Activated CD8-positive, alpha-beta memory T cell treated with anti-CD3 and anti-CD28 coated beads, Interleukin-2, amount 10 ng/mL, durations not matched to agents 7 days and 5 days (primary cell): ENCODE results near the gene KLF13. TPM values are rescaled to one million over a fixed set of nuclear protein-coding genes. Genes with fewer than 3 reads are reported as not detected.

Experiments used
- ATAC-seq: fragments of 150-1000 bp; cut with Tn5 transposase; one replicate; pipeline ENCODE4 v1.10.0; 2021; ENCODE audit warnings: moderate library complexity
- CTCF ChIA-PET: fragments of 350-600 bp; sonication (Branson Sonifier 250); formaldehyde crosslinking; loops from one replicate; lab custom pipeline; 2021; ENCODE audit warnings: antibody characterized with exemption; lab: Charles Lee
- DNase-seq: peaks from one replicate; pipeline ENCODE4 v3.0.0-alpha.2; 2020
- H3K27ac Mint-ChIP-seq: one replicate; pipeline ENCODE4 v1.8.0; 2021; ENCODE audit warnings: mild to moderate bottlenecking, mixed read lengths
- H3K27me3 Mint-ChIP-seq: one replicate; pipeline ENCODE4 v1.8.0; 2021; ENCODE audit warnings: mixed read lengths
- H3K36me3 Mint-ChIP-seq: one replicate; pipeline ENCODE4 v1.8.0; 2021; ENCODE audit warnings: mild to moderate bottlenecking, mixed read lengths
- H3K4me1 Mint-ChIP-seq: one replicate; pipeline ENCODE4 v1.8.0; 2021; ENCODE audit warnings: mixed read lengths
- H3K4me3 Mint-ChIP-seq: one replicate; pipeline ENCODE4 v1.8.0; 2021; ENCODE audit warnings: mild to moderate bottlenecking, moderate library complexity, mixed read lengths
- H3K9me3 Mint-ChIP-seq: one replicate; pipeline ENCODE4 v1.8.0; 2022; ENCODE audit warnings: low read depth, mixed read lengths
- total RNA-seq, 2 experiments: library from RNA; stranded (reverse); gene quantifications; one replicate each; pipeline ENCODE4 v1.2.3, GENCODE V29; 2021

The KLF13 gene
- total RNA-seq, 2 experiments from 2014 or later, result 163 to 206 TPM

DNA sequence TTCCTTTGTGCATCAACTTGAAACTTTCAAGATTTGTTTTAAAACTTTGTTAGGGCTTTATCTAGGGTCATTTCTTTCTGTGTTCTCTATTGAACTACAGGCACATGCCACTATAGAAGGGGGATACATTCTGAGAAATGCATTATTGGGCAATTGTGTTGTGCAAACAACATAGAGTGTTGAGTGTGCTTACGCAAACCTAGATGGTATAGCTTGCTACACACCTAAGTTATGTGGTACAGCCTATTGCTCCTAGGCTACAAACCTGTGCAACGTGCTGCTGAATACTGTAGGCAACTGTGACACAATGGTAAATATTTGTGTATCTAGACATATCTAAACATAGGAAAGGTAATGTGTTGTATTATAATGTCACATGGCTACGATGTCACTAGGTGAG, 33.0 kb upstream of the KLF13 start:
- ATAC-seq (no peak), DNase-seq (no peak)
- no peaks in the 10 kb centered on the region for H3K9me3 Mint-ChIP-seq
- peaks cover 49% of the 10 kb centered on the region for H3K27me3 Mint-ChIP-seq
- CTCF ChIA-PET, result interaction anchor here (0.6 to 1.0 kb wide), 2 partner anchors 13 to 72 kb away, joined by 3 to 4 read pairs; no protein-coding TSS in a partner anchor
- no peak overlapping the region for H3K27ac Mint-ChIP-seq
- peaks cover 2% of the 10 kb centered on the region for H3K36me3 Mint-ChIP-seq
- no peaks in the 10 kb centered on the region for H3K4me1 Mint-ChIP-seq
- H3K4me3 Mint-ChIP-seq, result no peak overlapping the region

DNA sequence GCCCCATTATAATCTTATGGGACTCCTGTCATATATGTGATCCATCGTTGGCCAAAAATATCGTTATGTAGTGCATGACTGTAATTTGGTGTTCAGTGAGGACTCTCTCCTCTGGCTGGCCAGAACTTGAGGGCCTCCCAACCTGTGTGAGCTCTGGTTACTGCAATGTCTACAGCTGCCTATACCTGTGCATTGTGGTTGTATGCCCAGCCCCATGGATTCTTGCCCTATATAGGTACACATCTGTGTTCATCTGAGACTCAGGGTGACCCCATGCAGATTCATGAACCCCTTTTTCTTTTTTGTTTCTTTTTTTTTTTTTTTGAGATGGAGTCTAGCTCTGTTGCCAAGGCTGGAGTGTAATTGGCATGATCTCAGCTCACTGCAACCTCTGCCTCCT, 32.6 kb upstream of the KLF13 start:
- Mint-ChIP-seq H3K36me3 (peaks cover 2% of the 10 kb centered on the region), H3K4me1 (no peaks in the 10 kb centered on the region), H3K27me3 (peaks cover 46% of the 10 kb centered on the region), H3K4me3 (no peak overlapping the region), H3K9me3 (no peaks in the 10 kb centered on the region), H3K27ac (no peak overlapping the region)
- ATAC-seq, result no peak
- CTCF ChIA-PET, result interaction anchor here (0.6 to 1.0 kb wide), 2 partner anchors 13 to 71 kb away, joined by 3 to 4 read pairs; no protein-coding TSS in a partner anchor
- DNase-seq, result peak; percentile 28

DNA sequence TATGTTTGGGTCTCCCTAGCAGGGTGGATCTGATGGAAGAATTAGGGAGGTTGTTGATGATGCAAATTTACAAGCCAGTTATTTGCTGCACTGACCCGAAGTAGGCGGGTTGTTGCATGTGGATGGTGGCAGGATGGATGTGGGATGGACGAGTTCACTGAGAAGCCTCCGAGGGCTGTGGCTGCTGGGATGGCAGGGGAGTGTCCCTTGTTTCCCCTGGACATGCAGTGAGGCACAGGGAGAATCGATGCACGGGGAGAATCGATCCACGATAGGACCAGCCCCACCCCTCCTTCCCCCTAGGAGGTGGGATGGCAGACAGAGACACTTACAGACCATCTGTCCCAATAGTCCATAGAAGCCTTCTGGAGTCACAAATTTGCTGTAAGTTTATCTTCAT, 31.0 kb upstream of the KLF13 start:
- H3K27ac Mint-ChIP-seq, result no peak overlapping the region
- H3K36me3 Mint-ChIP-seq, result peaks cover 2% of the 10 kb centered on the region
- CTCF ChIA-PET, result interaction anchor here (1.5 kb wide), 1 partner anchor 27 kb away, joined by 3 read pairs; no protein-coding TSS in a partner anchor
- H3K4me1 Mint-ChIP-seq, result no peaks in the 10 kb centered on the region
- peaks cover 43% of the 10 kb centered on the region for H3K27me3 Mint-ChIP-seq
- DNase-seq (peak; percentile 31), ATAC-seq (no peak)
- no peaks in the 10 kb centered on the region for H3K9me3 Mint-ChIP-seq
- H3K4me3 Mint-ChIP-seq, result no peak overlapping the region

DNA sequence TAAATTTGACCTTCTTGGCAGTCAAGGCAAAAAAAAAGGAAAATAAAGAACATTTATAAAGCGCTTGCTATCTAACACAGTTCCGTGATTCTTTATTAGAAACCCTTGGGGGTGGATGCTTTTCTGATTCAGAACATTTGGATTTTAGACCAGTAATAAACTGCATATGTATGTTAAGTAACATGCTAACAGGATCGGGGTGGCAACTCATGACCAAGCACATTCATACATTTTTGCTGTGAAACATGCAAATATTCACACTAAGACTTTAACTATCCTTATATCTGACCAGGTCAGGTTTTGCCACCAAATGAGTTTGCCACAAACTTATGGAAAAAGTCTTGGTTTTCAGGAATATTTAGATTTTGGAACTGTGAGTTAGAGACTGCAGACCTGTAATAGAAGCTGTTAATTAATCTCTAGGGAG, 30.4 kb upstream of the KLF13 start:
- no peaks in the 10 kb centered on the region for H3K9me3 Mint-ChIP-seq
- H3K27ac Mint-ChIP-seq, result no peak overlapping the region
- no peaks in the 10 kb centered on the region for H3K36me3 Mint-ChIP-seq
- H3K4me1 Mint-ChIP-seq, result no peaks in the 10 kb centered on the region
- H3K4me3 Mint-ChIP-seq, result no peak overlapping the region
- CTCF ChIA-PET, result interaction anchor here (1.5 kb wide), 1 partner anchor 28 kb away, joined by 3 read pairs; no protein-coding TSS in a partner anchor
- ATAC-seq (no peak), DNase-seq (no peak)
- H3K27me3 Mint-ChIP-seq, result peaks cover 37% of the 10 kb centered on the region

DNA sequence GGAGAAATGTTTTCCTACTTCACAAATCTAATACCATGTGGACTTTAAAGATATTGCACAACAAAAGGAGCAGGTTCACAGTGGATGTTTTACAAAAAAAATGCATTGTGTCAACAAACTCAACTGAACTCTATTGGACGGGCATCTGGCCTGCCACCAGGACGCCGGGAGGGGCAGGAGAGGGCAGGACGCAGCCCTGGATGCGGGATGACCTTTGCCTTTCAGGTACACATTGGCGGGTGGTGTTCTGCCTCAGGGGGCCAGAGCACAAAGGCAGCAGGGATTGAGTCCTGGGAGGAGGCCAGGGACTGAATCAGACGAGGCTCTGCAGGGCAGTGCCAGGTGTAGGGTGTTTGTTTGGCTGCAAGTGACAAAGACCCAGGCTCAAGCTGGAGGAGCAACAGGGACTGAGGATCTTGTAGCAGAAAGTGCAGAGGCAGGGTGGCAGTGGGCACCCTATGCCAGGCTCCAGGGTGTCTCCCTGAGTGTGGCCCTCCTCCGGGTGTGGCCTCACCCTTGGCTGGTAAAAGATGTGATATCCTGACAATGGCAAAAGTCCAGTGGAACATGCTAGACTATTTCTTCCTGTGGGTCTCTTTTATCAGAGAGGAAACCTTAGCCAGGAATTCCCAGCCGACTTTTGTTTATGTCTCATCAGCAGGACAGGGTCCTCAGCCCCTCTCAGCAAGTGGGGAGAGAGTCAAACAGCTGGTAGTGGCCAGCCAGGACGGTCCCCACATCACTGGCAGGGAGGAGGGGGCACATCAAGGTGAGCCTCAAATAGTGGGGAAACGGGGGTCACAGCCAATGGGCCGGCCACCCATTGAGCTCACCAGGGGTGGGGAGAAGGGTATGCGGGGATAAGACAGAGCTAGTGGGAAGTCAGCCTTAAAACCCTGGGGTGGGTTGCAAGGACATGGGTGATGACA, 29.7 kb upstream of the KLF13 start:
- CTCF ChIA-PET, result interaction anchor here (1.3 to 1.5 kb wide), 2 partner anchors 11 to 28 kb away, joined by 3 read pairs; no protein-coding TSS in a partner anchor
- H3K36me3 Mint-ChIP-seq, result no peaks in the 10 kb centered on the region
- no peak for ATAC-seq
- H3K4me1 Mint-ChIP-seq, result no peaks in the 10 kb centered on the region
- H3K9me3 Mint-ChIP-seq, result no peaks in the 10 kb centered on the region
- no peak overlapping the region for H3K27ac Mint-ChIP-seq
- H3K27me3 Mint-ChIP-seq, result peaks cover 30% of the 10 kb centered on the region
- no peak overlapping the region for H3K4me3 Mint-ChIP-seq
- DNase-seq, result peak; percentile 31

DNA sequence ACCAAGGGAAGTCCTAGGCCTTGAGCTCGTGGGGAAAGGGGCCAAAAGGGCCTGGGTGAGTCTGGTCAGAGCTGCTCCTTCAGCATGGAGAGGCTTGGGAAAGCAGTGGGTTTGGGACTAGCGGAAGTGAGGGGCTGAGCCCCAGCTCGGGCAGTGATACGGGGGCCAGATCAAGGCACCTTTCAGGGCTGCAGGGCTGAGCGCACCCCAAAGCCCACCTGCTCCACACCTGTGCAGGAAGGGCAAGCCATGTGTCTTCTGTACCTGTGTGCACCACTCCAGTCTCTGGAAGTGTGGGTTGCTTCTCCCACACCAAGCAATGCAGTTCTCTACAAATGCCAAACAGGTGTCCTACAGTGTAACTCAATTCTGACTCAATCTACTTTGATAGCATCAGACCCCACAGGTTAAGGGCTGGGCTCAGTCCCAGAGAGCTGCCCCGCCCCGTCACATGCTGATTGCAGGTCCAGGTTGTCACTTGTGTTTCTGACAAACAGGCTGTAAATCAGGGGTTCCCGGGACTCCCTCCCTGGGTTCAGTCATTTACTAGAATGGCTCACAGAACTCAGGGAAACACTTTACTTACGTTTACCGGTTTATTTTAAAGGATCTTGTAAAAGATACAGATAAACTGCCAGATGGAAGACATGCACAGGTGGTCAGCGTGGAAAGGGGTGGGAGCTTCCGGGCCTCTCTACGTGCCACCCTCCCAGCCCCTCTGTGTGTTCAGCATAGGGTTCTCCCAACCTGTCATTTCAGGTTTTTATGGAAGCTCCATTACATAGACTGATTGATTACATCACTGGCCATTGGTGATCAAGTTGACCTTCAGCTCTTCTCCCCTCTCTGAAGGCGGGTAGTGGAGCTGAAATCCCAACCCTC, 28.8 kb upstream of the KLF13 start:
- DNase-seq (peak; percentile 38), ATAC-seq (no peak)
- Mint-ChIP-seq H3K27me3 (peaks cover 21% of the 10 kb centered on the region), H3K36me3 (no peaks in the 10 kb centered on the region), H3K4me3 (no peak overlapping the region), H3K27ac (no peak overlapping the region), H3K4me1 (peaks cover under 1% of the 10 kb centered on the region), H3K9me3 (no peaks in the 10 kb centered on the region)
- CTCF ChIA-PET, result interaction anchor here (1.3 kb wide), 1 partner anchor 10 kb away, joined by 3 read pairs; no protein-coding TSS in a partner anchor

DNA sequence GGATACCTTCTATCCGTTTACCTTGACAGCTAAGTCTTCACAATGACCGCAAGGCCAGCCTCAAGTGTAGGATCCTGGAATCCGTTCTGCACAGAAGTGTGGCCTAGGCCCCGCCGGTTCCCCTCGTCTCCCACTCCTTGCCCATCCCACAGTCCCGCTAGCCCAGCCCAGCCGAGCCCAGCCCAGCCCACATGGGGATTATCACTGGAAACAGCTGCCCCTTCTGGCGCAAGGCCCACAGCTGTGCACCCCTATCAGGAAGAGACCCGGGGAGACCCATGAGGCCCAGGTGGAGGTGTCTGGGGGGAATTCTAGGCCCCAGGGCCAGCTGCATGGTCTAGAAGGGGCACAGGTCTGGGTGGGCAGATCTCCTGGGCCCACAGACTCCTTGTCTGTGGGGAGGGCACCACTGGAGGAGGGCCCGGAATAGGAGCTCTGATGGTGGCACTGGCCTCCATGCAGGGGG, 27.9 kb upstream of the KLF13 start:
- Mint-ChIP-seq H3K27ac (no peak overlapping the region), H3K4me1 (peaks cover 9% of the 10 kb centered on the region), H3K36me3 (no peaks in the 10 kb centered on the region), H3K4me3 (no peak overlapping the region), H3K9me3 (no peaks in the 10 kb centered on the region), H3K27me3 (peaks cover 14% of the 10 kb centered on the region)
- peak; percentile 33 for DNase-seq
- CTCF ChIA-PET, result interaction anchor here (1.3 kb wide), 1 partner anchor 10 kb away, joined by 3 read pairs; no protein-coding TSS in a partner anchor
- no peak for ATAC-seq

DNA sequence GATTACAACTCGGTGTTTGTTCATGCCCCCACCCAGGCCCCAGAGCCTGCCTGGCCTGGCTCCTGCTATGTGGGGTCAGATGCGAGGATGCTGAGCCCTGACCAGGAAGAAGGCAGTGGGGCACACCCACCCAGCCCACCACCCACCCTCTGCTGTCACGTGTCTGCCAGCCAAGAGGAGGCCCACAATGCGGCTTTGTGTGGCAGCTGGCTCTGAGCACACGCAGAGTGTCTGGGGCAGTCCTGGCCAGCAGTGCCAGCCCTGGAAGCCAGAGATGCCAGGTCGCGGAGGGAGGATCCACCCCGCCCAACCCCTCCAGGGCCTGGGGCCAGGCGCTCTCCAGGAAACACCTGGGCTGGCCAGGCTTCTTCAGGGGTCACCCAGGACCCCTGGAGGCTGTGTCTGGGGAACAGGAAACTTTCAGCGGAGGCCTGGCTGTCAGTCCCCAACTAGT, 26.4 kb upstream of the KLF13 start:
- CTCF ChIA-PET, result no interaction called here
- ATAC-seq (no peak), DNase-seq (no peak)
- Mint-ChIP-seq H3K27me3 (peaks cover 11% of the 10 kb centered on the region), H3K4me3 (no peak overlapping the region), H3K9me3 (no peaks in the 10 kb centered on the region), H3K36me3 (no peaks in the 10 kb centered on the region), H3K4me1 (peaks cover 10% of the 10 kb centered on the region), H3K27ac (no peak overlapping the region)

DNA sequence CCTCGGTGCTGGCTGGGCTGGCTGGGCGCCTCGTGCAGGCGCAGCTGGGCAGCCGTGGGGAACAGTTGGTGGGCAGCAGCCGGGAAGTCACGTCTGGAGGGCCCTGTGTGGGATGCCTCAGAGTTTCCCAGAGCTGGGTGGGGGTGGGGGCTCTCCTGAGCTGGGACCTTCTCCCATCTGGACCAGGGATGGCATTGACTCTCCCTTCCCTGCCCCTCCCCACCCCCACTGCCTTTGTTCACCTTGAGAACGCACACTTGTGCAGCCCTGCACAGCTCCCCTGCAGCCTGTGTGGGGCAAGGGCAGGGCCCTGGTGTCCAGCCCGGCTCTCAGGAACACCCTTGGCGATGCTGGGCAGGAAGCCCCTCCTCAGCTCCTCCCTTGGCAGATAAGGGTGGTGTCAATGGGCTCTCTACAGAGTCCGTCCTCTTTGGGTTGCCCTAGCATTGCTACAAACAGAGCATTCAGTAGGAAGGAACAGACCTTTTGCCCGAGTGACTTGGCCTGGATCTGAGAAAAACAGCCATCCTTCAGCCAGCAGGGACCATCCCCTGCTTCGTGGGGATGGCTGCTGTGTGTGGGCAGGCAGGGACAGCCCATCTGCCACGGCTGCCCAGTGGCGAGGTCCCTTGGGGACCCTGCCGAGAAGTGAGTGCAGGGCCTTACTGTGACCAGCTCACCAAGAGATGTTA, 25.5 kb upstream of the KLF13 start:
- Mint-ChIP-seq H3K4me3 (no peak overlapping the region), H3K4me1 (peaks cover 10% of the 10 kb centered on the region), H3K36me3 (no peaks in the 10 kb centered on the region), H3K9me3 (no peaks in the 10 kb centered on the region), H3K27ac (no peak overlapping the region), H3K27me3 (peaks cover 5% of the 10 kb centered on the region)
- CTCF ChIA-PET, result no interaction called here
- DNase-seq (no peak), ATAC-seq (no peak)

DNA sequence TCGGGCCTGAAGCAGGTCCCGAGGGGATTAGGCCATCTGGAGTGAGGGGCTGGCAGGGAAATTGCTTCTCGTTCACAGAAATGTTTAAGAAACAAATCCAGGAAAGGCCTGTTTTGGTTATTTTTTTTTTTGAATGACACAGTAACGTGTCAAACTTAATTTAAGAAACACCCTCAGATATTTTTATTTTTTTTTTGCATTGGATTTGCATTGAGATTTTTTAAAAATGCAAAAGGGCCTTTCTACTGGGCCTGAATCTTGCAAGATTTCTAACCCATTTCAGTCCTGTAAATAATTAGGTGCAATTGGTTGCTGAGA, 25.0 kb upstream of the KLF13 start:
- peaks cover 10% of the 10 kb centered on the region for H3K4me1 Mint-ChIP-seq
- H3K4me3 Mint-ChIP-seq, result no peak overlapping the region
- CTCF ChIA-PET, result no interaction called here
- no peak overlapping the region for H3K27ac Mint-ChIP-seq
- no peaks in the 10 kb centered on the region for H3K9me3 Mint-ChIP-seq
- peaks cover under 1% of the 10 kb centered on the region for H3K27me3 Mint-ChIP-seq
- no peak for ATAC-seq
- DNase-seq, result no peak
- H3K36me3 Mint-ChIP-seq, result no peaks in the 10 kb centered on the region

DNA sequence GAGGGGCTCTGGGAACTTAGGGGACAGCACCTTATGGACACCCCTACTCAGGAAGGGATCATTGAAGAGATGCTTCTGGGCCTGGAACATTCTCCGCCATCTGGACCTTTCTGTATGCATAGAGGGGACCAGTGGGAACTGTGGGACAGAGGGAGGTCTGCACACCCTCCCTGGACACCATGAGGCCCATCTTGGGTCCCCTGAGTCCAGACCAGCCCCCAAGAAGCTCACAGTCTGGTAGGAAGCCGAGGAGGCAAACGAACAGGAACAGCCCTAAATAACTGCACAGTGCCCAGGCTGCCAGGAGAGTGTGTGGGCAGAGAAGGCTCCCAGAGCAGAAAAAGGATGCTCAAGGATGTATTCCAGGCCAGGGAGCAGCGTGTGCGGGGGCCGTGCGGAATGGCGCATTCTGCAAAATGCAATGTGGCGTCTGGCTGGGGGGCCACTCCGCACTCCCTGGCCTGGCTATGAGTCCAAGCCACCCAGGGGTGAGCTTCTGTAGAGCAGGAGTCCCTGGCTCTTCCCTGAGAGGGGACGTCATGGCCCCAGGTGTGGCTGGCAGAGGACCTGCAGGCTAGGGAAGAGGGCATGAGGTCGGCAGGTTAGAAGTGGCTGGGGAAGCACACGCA, 24.5 kb upstream of the KLF13 start:
- Mint-ChIP-seq H3K4me3 (no peak overlapping the region), H3K27ac (no peak overlapping the region), H3K9me3 (no peaks in the 10 kb centered on the region), H3K27me3 (peaks cover under 1% of the 10 kb centered on the region), H3K36me3 (no peaks in the 10 kb centered on the region), H3K4me1 (peaks cover 10% of the 10 kb centered on the region)
- no peak for DNase-seq
- no peak for ATAC-seq
- CTCF ChIA-PET, result interaction anchor here (1.8 kb wide), 1 partner anchor 133 kb away, joined by 6 read pairs; no protein-coding TSS in a partner anchor
